ENCODE data around the gene TDRD9. TPM values are rescaled to one million over a fixed set of nuclear protein-coding genes. Genes with fewer than 3 reads are reported as not detected.

Gene TDRD9
- total and polyA plus RNA-seq, 8 donors = 0.63 to 9.1 (median 2.2) TPM

DNA sequence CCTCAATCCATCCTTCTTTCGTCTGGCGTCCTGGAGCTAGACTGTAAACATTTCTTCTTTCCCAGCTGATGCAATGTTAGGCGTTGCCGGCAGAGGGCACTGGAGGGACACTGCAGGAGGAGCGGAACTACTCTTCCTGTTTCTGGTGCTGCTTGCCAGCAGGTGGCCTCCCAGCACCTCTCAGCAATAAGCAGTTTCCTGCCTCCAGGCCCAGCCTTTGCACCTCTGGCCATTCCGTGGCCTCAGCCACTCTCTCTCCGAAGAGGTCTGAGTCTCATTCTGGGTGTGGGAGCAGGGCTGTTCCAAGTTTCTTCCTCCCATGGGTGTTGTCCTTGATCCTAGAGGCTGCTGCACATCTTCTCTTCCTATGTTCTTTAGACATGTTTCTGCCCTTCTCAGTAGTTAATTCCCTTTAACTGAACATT lies 149.8 kb downstream of the TDRD9 start:
- TF ChIP-seq, protein P1, sequence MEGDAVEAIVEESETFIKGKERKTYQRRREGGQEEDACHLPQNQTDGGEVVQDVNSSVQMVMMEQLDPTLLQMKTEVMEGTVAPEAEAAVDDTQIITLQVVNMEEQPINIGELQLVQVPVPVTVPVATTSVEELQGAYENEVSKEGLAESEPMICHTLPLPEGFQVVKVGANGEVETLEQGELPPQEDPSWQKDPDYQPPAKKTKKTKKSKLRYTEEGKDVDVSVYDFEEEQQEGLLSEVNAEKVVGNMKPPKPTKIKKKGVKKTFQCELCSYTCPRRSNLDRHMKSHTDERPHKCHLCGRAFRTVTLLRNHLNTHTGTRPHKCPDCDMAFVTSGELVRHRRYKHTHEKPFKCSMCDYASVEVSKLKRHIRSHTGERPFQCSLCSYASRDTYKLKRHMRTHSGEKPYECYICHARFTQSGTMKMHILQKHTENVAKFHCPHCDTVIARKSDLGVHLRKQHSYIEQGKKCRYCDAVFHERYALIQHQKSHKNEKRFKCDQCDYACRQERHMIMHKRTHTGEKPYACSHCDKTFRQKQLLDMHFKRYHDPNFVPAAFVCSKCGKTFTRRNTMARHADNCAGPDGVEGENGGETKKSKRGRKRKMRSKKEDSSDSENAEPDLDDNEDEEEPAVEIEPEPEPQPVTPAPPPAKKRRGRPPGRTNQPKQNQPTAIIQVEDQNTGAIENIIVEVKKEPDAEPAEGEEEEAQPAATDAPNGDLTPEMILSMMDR (IDR thresholded peaks at IDR 0.05) = peak; percentile 92 to 100
- no peak overlapping the region for H3K27ac ChIP-seq
- ATAC-seq (peak; percentile 99), DNase-seq (peak; percentile 84 to 93 (median 88))
- no peaks in the 10 kb centered on the region for H3K4me1 ChIP-seq
- intact Hi-C loops (cut with DNase I) = no loop called here
- peaks cover 0 to 26% of the 10 kb centered on the region in 2 donors for H3K27me3 ChIP-seq
- no peak overlapping the region for H3K4me3 ChIP-seq
- no peaks in the 10 kb centered on the region for H3K36me3 ChIP-seq
- H3K9me3 ChIP-seq = peaks cover 0 to 9% of the 10 kb centered on the region in 2 donors

DNA sequence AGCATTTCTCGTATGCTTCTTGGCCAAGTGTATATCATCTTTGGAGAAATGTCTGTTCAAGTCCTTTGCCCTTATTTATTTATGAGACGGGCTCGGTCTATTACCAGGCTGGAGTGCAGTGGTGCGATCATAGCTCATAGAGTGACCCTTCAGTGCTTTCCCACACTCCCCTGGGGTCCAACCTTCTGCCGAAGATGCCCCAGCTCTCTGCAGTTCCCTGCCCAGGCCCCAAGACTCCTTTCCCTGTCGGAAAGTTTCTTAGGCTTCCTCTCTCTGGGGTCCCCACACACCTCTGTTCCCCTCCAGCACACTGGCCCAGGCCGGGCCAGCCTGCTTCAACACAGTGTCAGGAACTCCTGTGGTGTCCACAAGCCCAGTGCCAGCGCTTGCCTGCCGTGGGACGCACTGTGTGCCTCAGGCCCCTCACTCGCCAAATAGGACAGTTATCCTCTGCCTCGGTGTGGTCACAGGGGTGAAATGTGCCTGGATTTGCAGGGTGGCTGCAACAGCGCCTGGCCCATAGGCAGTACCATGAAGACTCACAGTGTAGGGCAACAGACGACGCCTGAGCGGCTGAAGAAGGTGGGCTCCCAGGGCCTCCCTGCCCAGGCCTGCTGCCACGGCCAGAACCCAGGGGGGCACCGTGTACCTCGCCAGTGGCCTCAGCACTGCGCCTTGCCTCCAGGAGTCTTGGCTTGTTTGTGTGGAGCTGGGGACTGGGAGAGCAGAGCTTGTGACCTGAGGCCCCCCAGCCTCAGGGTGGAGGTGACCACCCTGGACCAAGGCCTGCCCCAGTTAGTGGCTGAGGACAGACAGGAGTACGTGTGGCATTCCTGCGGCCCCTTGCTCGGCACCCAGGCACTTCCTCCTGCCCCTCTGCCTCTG lies 152.4 kb downstream of the TDRD9 start:
- no peaks in the 10 kb centered on the region for H3K36me3 ChIP-seq
- ATAC-seq = no peak
- H3K9me3 ChIP-seq = no peaks in the 10 kb centered on the region
- no peak overlapping the region for H3K4me3 ChIP-seq
- TF ChIP-seq, protein P1 (IDR thresholded peaks at IDR 0.05) = no peak
- no peak for DNase-seq
- H3K27me3 ChIP-seq = peaks cover under 1 to 44% of the 10 kb centered on the region in 2 donors
- H3K4me1 ChIP-seq = no peaks in the 10 kb centered on the region
- intact Hi-C loops (cut with DNase I) = no loop called here
- H3K27ac ChIP-seq = no peak overlapping the region

GRCh38 chr14:104081261-104081835 lies 153.1 kb downstream of the TDRD9 start:
- H3K27me3 ChIP-seq = peaks cover 5 to 48% of the 10 kb centered on the region in 2 donors
- DNase-seq (no peak), ATAC-seq (no peak)
- H3K36me3 ChIP-seq = no peaks in the 10 kb centered on the region
- TF ChIP-seq, protein P1 (IDR thresholded peaks at IDR 0.05) = no peak
- no peak overlapping the region for H3K27ac ChIP-seq
- no peaks in the 10 kb centered on the region for H3K9me3 ChIP-seq
- H3K4me1 ChIP-seq = no peaks in the 10 kb centered on the region
- H3K4me3 ChIP-seq = no peak overlapping the region
- intact Hi-C loops (cut with DNase I) = no loop called here

- H3K4me1 ChIP-seq = no peaks in the 10 kb centered on the region
- intact Hi-C loops (cut with DNase I) = no loop called here
- H3K4me3 ChIP-seq = no peak overlapping the region
- no peaks in the 10 kb centered on the region for H3K9me3 ChIP-seq
- ATAC-seq (no peak), DNase-seq (peak in 1 of 4 donors; percentile 74)
- peaks cover 5 to 55% of the 10 kb centered on the region in 2 donors for H3K27me3 ChIP-seq
- TF ChIP-seq, protein P1 (IDR thresholded peaks at IDR 0.05) = no peak
- no peaks in the 10 kb centered on the region for H3K36me3 ChIP-seq
- no peak overlapping the region for H3K27ac ChIP-seq
Observed at GRCh38 chr14:104081951-104082464, 153.8 kb downstream of the TDRD9 start.

- ATAC-seq = peak; percentile 26
- Histone ChIP-seq H3K27me3 (peaks cover 5 to 63% of the 10 kb centered on the region in 2 donors), H3K9me3 (no peaks in the 10 kb centered on the region), H3K36me3 (no peaks in the 10 kb centered on the region), H3K4me1 (no peaks in the 10 kb centered on the region), H3K27ac (no peak overlapping the region), H3K4me3 (no peak overlapping the region)
- intact Hi-C loops (cut with DNase I) = no loop called here
- DNase-seq = peak in 2 of 4 donors; percentile 38 to 77
- TF ChIP-seq, protein P1 (IDR thresholded peaks at IDR 0.05) = no peak
Observed at GRCh38 chr14:104082807-104083206, 154.6 kb downstream of the TDRD9 start.
